DMS153 treated with DMSO at 0.1 percent for 48 hours (cell line): Measurements from ENCODE around the gene PRKCH.
A peak's percentile ranks its signal among the peaks of the same experiment; 100 is the strongest.

Experiments used
- DNase-seq: peaks from one replicate; lab custom pipeline; 2025; ENCODE audit not compliant: unreplicated experiment; lab: John Stamatoyannopoulos, UW

PRKCH gene

DNA sequence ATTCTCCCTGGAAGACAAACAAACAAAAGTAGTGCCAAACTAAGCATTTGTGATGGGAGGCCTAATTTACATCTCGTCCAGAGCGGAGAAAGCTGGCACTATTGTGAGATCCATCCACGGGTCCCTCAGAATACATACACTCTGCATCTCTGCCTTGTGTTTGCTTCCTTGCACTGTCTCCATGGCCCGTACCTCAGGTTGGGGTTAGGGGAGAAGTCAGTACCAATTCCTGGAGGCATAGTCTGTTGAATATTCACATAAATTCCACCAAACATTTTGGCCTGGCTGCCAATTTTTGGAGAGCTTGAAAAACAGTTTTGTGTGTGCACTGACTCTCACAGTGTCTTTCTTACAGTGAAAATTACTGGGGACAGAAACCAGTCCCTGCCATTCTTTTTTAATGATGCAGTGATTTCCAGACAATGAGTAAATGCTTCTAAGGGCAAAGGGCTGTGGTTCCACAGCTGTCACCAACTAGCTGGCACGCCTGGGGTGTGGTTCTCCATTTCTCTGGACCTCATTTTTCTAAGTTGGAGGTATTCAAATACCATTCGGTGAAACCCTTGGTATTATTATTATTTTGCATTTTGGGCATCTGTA, 254.3 kb downstream of the PRKCH start:
- DNase-seq, result no peak

GRCh38 chr14:61577506-61577931, 256.1 kb downstream of the PRKCH start:
- no peak for DNase-seq

GRCh38 chr14:61578745-61579144, 257.4 kb downstream of the PRKCH start:
- DNase-seq, result no peak

GRCh38 chr14:61581340-61581739, 260.0 kb downstream of the PRKCH start:
- DNase-seq, result no peak

GRCh38 chr14:61581955-61582615, 260.7 kb downstream of the PRKCH start:
- no peak for DNase-seq

DNA sequence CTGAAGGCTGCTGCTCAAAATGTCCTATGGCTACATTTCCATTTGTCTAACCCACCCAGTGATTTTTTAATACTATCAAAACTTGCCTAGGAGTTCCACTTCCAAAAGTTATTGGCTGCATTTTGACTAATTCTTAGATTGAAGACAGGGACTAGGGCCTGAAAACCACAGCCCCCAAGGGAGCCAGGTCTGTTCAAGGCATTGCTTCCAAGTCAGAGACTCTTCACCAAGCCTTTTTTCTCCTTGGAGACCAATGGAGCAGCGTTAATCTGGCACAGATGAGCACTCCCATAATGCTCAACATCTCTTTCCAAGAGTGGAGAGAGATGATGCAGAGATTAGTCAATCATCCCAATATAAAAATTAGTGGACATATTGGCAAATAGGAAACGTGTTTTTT, 261.4 kb downstream of the PRKCH start:
- no peak for DNase-seq

DNA sequence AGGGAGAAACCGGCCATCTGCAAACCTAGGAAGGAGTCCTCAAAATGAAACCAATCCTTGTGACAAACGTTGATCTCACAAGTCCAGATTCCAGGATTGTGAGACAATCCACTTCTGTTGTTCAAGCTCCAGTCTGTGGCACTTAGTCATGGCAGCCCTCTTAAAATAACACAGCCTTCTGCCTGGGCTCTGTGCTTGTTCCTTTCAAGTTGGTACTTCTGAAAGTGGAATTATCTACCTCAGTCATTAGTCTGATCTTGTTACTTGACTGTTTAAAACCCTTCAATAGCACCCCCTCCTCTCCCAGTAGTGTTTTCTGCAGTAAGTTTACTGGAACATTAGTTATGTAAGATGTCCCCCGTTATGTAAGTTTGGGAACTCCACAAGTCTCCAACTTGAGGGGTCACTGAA, 263.0 kb downstream of the PRKCH start:
- no peak for DNase-seq

DNA sequence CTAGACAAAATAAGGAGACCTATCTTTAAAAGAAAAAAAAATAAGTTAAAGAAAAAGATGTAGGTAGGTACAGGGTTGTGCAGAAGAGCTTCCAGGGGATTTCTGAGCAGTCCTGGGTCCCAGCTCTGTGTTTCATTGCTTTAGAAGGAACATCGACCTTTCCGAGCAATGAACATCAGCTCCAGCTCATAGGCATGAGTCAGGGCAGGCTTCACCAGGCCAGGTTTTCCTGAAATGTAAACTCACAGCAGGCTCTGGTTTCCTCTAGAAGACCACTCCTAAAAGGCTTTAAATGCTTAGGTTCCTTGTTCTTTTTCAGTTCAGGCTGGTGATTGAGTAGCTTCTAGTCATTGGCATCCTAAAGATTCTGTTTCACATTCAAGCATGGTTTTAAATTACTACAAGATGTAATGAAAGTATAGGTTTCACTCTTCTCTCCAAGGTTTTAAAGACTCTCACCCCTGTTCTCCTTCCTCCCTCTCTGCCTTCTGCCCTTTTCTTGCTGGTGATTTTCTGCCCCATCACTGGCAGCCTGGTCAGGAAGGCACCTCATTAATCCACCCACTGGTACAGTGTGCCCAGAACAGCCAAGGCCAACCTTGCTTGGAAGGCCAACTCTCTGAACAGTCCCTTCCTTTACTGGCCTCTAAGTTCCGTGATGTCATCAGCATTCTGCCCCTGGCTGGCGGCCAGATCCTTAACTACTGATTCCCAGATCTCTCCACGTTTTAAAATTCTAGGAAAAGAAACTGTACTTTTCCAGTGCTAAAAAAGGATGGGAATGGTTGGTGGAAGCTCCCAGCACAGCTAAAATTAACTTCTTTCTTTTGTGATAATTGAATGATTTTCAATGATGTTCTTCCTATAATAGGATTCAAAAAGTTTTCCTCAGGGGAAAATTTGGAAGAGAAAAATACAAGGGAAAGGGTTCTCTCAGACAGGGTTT, 264.5 kb downstream of the PRKCH start:
- DNase-seq, result no peak

GRCh38 chr14:61586544-61587055, 265.2 kb downstream of the PRKCH start:
- DNase-seq, result no peak

DNA sequence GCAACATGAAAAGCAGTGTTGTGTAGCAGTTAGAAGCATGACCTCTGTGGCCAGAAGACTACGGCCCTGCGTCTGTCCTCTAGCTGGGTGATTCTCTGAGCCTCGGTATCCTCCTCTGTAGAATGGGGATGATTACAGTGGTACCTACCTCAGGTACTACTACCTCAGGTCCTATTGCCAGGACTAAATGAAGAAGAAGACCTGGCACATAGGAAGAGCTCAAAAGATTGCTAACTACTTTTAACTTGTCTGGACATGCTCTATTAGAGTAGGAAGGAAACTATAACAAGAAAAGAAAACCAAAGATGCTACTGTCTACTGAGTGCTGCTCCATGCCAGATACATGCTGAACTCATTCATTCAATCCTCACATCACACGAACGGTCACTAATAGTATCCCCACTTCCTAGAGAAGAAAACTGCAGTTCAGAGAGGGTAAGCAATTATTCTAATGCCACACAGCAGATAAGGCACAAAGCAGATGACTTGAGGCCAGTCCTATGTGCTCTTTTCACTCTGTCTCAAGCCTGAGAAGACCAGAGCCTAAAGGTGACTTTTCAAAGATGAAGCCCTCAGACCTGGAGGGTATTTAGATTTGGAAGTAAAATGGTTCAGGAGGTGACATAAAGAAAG, 265.8 kb downstream of the PRKCH start:
- no peak for DNase-seq

DNA sequence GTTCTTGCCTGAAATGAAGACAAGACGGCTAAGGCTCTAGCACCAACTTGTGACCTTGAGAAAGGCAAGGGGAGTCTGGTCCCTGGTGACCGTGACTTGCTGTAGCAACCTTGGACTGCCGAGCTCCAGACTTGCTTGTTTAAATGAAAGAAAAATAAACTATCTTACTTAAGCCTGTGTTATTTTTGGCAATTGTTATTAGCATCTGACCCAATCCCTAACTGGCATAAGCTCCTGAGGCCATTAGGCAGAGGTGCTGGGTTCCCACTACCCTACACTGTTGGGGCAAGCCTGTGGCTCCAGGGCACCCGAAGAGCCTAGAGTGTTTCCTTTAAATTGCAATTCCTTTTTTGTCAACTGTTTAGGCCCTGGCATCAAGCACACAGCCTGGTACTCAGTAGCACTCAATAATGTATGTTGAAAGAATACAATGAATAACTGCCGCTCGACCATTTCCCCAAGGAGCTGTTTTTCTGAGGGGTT, 267.1 kb downstream of the PRKCH start:
- no peak for DNase-seq

DNA sequence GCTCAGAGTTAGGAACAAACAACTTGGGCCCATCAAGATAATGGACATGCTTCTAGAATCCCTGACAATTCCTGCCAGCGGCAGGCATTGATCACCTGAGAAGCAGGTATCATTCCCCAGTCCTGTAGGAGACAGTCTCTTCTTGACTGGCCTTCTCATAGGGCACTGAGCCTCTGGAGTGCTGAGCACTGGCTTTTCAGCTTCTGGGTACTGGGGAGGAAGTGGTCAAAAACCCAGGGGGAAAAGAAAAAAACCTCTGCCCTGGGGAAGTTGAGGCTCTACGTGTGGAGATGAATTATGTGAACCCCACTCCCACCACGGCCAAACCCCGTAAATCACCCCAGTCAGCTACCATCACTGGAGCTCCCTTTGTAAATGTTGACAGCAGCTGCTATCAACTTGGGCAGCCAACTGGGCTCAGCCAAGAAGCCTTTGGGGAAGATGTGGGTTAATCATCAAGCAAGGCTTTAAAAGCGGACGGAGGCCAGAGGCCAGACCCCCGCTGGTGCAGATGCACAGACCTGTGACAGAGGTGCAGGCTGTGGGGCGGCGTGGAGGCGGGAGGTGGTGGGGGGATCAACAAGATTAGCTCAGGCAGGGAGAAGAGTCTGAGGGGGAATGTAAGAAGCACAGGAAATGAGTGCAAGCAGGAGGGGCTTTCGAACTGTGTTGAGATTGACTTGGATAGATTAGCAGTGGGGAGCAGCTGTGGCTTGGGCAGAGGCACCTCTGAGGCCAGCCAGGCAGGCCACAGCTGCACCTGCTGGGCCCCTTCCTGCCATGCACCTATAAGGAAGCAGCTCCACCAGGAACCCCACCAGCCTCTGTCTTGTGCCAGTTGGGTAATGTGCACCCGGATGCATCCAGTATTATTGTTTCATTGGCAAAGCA, 268.6 kb downstream of the PRKCH start:
- no peak for DNase-seq

DNA sequence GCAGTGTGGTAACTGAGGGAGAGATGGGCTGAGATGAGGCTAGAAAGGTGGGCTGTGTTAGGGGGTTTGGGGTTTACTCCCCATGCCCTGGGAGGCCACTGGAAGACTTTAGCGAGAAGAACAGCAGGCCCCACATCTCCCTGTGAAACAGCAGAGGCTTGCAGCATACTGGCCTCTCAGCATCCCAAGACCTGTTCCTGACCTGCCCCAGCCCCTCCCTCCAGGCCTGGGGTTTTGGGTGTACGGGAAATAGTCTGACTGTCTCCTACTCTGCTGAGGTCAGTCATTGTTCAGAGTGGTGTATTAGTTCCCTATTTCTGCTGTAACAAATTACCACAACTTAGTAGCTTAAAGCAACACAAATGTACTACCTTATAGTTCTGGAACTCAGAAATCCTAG, 270.5 kb downstream of the PRKCH start:
- no peak for DNase-seq

GRCh38 chr14:61593330-61593729, 272.0 kb downstream of the PRKCH start:
- DNase-seq, result no peak

DNA sequence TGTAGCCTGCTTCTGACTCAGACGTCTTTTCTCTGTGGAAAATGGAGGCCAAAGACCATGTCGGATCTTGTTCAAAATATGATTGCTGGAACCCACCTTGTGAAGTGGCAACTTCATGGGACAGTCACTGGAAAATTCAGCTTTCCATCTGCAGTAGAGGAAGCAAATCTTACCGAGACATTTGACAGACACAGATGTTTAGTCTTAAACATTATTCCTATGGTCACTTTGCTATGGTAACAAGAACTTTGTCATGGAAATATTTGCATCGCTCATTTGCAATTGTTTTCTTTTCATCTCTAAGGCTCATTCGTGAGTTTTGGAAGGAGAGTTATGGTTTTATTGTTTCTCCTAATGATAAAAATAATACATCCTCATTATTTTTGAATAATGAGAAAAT, 275.6 kb downstream of the PRKCH start:
- DNase-seq, result no peak

DNA sequence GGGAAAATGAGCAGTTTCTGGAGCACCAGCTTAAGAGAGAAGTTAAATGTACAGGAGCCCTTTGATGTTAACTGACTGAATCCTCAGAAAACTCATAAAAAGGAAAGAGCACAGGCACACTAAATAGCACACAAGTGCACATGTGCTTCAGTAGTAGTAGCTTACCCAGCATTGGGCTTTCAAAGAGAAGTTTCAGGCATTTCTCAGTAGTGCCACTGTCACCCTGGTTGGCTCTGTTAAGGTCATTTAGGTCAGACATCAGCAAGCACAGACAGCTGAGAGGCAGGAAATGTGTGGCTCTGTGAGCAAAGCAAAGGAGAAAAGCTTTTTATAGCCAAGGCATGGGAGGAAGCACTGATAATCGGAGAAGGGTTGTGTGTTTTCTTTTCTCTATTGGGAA, 277.6 kb downstream of the PRKCH start:
- peak; percentile 22 for DNase-seq

DNA sequence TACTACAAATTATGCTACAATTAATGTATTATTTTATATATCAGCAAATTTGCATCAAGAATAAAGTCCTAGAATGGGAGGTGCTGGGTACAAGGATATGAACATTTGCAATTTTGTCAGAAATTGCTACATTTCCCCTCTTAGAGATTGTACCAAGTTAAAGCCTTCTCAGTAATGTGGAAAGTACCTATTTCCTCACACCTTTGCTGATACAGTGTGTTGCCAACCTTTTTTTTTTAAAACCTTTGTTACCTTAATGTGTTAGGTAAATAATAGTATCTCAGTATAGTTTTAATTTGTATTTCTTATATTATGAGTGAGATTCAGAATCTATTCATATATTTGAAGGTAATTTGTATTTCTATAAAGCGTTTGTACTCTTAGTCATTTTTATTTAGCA, 278.6 kb downstream of the PRKCH start:
- DNase-seq, result no peak
